ENCODE data around the gene LARP6. TPM values are rescaled to one million over a fixed set of nuclear protein-coding genes. Genes with fewer than 3 reads are reported as not detected.

LARP6 gene
- total and polyA plus RNA-seq, 2 of the 13 experiments (the other 11 are each of a cell fraction or from before 2014, with no cell fraction given), result 2.9 to 8.2 TPM

DNA sequence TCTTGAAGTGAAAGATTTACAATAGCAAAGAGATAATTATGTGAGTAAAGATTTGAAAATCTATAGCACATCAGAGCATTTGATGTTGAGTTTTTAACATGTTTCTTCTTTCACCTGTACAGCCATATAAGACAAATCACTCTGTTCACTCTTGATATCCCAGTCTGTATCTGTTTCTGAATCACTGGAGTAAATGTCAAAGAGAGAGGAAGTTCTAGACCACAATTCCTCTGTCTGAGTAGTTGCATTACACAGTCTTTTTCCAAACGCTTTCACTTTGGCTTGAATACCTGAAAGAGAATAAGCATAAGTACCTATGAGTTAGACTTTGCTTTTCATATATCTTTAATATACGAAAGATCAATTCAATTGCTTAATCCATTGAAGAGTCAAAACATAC is 28.4 kb upstream of the LARP6 start (continued):
- TF ChIP-seq, protein P1, sequence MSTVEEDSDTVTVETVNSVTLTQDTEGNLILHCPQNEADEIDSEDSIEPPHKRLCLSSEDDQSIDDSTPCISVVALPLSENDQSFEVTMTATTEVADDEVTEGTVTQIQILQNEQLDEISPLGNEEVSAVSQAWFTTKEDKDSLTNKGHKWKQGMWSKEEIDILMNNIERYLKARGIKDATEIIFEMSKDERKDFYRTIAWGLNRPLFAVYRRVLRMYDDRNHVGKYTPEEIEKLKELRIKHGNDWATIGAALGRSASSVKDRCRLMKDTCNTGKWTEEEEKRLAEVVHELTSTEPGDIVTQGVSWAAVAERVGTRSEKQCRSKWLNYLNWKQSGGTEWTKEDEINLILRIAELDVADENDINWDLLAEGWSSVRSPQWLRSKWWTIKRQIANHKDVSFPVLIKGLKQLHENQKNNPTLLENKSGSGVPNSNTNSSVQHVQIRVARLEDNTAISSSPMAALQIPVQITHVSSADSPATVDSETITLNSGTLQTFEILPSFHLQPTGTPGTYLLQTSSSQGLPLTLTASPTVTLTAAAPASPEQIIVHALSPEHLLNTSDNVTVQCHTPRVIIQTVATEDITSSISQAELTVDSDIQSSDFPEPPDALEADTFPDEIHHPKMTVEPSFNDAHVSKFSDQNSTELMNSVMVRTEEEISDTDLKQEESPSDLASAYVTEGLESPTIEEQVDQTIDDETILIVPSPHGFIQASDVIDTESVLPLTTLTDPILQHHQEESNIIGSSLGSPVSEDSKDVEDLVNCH (CRISPR knock-in tag; IDR thresholded peaks at IDR 0.05), result no peak
- TF ChIP-seq ZNF30 (CRISPR knock-in tag; IDR thresholded peaks at IDR 0.05), result no peak
- TF ChIP-seq SPEN (CRISPR knock-in tag; IDR thresholded peaks at IDR 0.05; ENCODE audit: low read depth), result no peak
- no peak for TF ChIP-seq YEATS4 (CRISPR knock-in tag; IDR thresholded peaks at IDR 0.05; ENCODE audit: borderline replicate concordance)

DNA sequence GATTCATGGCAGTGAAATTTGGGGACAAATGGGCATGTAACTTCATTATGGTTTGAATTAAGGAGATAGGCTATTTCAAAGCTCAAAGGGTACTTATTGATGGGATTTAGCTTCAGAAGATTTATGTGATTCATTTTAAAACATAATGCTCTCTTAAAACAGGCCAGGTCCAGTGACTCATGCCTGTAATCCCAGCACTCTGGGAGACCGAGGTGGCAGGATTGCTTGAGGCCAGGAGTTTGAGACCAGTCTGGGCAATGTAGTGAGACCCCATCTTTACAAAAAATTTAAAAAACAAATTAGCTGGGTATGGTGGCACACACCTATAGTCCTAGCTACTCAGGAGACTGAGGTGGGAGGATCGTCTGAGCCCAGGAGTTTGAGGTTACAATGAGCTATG is 26.8 kb upstream of the LARP6 start:
- Histone ChIP-seq H3K4me3 (replicated peaks in 1 of 3; ENCODE audit: insufficient read depth in 1 of 3, low read depth in 2 of 3, low read length in 3 of 3) (no peak overlapping the region), H3K27ac (ENCODE audit: extremely low read length, insufficient read depth, low read length) (no peak overlapping the region), H3K9ac (ENCODE audit: insufficient read depth, low read depth, low read length) (no peak overlapping the region), H3K36me3 (replicated peaks in 1 of 2; ENCODE audit: control insufficient read depth in 1 of 2, insufficient read depth in 2 of 2, low read length in 2 of 2) (no peaks in the 10 kb centered on the region), H3K27me3 (ENCODE audit: control insufficient read depth in 1 of 2, insufficient read depth in 2 of 2, low read length in 2 of 2) (no peaks in the 10 kb centered on the region), H3K4me2 (ENCODE audit: low read depth, low read length) (no peak overlapping the region), H4K20me1 (ENCODE audit: insufficient read depth, low read length) (no peaks in the 10 kb centered on the region), H3K4me1 (ENCODE audit: insufficient read depth, low read length) (0 out of 2 replicates have a peak, but pooled peaks cover under 1% of the 10 kb centered on the region), H3K9me3 (ENCODE audit: low read length) (no peaks in the 10 kb centered on the region), H2AFZ (ENCODE audit: low read length) (no peak overlapping the region), H3K79me2 (ENCODE audit: insufficient read depth, low read length) (no peaks in the 10 kb centered on the region)
- FAIRE-seq (no peak), DNase-seq (ENCODE audit: low spot score) (no peak), ATAC-seq (no peak)
- BruUV-seq (replicated peaks), result no TSS peak
- intact Hi-C loops (cut with micrococcal nuclease; ENCODE audit: unreplicated experiment) (no loop called here), in situ Hi-C loops (cut with HindIII; ENCODE audit: extremely low pct_ligation_motif_present, low pct_unique_long_range_greater_than_20kb) (no loop called here)
- WGBS (ENCODE audit: low lambda C conversion rate), result 77% methylated on average over 2 of the region's 2 CpGs
- ChIA-PET POLR2A (no interaction called here), CTCF (ENCODE audit: low intra/inter-chr PET ratio, low total read pairs) (no interaction called here)
- TF ChIP-seq ZNF547 (CRISPR knock-in tag; IDR thresholded peaks at IDR 0.05) (no peak), ZNF891 (CRISPR knock-in tag; IDR thresholded peaks at IDR 0.05) (no peak), THYN1 (CRISPR knock-in tag; IDR thresholded peaks at IDR 0.05; ENCODE audit: borderline replicate concordance, low read depth) (no peak), SIN3A (IDR thresholded peaks at IDR 0.05; ENCODE audit: borderline replicate concordance, low read depth, low read length) (no peak), SRSF1 (optimal IDR thresholded peaks at IDR 0.05; ENCODE audit: low read depth, low read length) (no peak), ZBTB3 (CRISPR knock-in tag; IDR thresholded peaks at IDR 0.05; ENCODE audit: borderline replicate concordance, low read depth) (no peak), HOXD1 (CRISPR knock-in tag; IDR thresholded peaks at IDR 0.05) (no peak), ZNF737 (CRISPR knock-in tag; IDR thresholded peaks at IDR 0.05; ENCODE audit: borderline replicate concordance) (no peak), NR2F6 (IDR thresholded peaks at IDR 0.05) (no peak), NR2F6 (CRISPR knock-in tag; IDR thresholded peaks at IDR 0.05) (no peak), ZFP62 (CRISPR knock-in tag; IDR thresholded peaks at IDR 0.05) (no peak), ZNF180 (CRISPR knock-in tag; IDR thresholded peaks at IDR 0.05; ENCODE audit: borderline replicate concordance, low read depth) (no peak), RBM39 (IDR thresholded peaks at IDR 0.05; ENCODE audit: low read depth, low read length, poor library complexity, severe bottlenecking) (no peak), ZKSCAN5 (CRISPR knock-in tag; IDR thresholded peaks at IDR 0.05) (no peak)
- TF ChIP-seq, protein P2, sequence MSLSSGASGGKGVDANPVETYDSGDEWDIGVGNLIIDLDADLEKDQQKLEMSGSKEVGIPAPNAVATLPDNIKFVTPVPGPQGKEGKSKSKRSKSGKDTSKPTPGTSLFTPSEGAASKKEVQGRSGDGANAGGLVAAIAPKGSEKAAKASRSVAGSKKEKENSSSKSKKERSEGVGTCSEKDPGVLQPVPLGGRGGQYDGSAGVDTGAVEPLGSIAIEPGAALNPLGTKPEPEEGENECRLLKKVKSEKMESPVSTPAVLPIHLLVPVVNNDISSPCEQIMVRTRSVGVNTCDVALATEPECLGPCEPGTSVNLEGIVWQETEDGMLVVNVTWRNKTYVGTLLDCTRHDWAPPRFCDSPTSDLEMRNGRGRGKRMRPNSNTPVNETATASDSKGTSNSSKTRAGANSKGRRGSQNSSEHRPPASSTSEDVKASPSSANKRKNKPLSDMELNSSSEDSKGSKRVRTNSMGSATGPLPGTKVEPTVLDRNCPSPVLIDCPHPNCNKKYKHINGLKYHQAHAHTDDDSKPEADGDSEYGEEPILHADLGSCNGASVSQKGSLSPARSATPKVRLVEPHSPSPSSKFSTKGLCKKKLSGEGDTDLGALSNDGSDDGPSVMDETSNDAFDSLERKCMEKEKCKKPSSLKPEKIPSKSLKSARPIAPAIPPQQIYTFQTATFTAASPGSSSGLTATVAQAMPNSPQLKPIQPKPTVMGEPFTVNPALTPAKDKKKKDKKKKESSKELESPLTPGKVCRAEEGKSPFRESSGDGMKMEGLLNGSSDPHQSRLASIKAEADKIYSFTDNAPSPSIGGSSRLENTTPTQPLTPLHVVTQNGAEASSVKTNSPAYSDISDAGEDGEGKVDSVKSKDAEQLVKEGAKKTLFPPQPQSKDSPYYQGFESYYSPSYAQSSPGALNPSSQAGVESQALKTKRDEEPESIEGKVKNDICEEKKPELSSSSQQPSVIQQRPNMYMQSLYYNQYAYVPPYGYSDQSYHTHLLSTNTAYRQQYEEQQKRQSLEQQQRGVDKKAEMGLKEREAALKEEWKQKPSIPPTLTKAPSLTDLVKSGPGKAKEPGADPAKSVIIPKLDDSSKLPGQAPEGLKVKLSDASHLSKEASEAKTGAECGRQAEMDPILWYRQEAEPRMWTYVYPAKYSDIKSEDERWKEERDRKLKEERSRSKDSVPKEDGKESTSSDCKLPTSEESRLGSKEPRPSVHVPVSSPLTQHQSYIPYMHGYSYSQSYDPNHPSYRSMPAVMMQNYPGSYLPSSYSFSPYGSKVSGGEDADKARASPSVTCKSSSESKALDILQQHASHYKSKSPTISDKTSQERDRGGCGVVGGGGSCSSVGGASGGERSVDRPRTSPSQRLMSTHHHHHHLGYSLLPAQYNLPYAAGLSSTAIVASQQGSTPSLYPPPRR (CRISPR knock-in tag; IDR thresholded peaks at IDR 0.05; ENCODE audit: borderline replicate concordance), result no peak
